Skeletal muscle tissue (tissue), 4 donors: ENCODE measurements around the gene DNAJC11. TPM values are rescaled to one million over a fixed set of nuclear protein-coding genes. Genes with fewer than 3 reads are reported as not detected.

Experiments
- H3K27ac ChIP-seq: one replicate; pipeline ENCODE4 v1.7.0; 2013; ENCODE audit warnings: mild to moderate bottlenecking, low read depth, low read length, inconsistent platforms
- H3K27me3 ChIP-seq, 3 donors: one replicate each; pipeline ENCODE4 v1.7.0; 2013; ENCODE audit warnings: low read length in 3 of 3; ENCODE audit not compliant: control insufficient read depth in 3 of 3, insufficient read depth in 3 of 3
- H3K36me3 ChIP-seq, 3 donors: one replicate each; pipeline ENCODE4 v1.7.0; 2013; ENCODE audit warnings: low read length in 3 of 3; ENCODE audit not compliant: control insufficient read depth in 3 of 3, insufficient read depth in 3 of 3
- H3K4me1 ChIP-seq, 3 donors: one replicate each; pipeline ENCODE4 v1.7.0; 2013; ENCODE audit warnings: low read length in 3 of 3, mild to moderate bottlenecking in 3 of 3; ENCODE audit not compliant: control insufficient read depth in 3 of 3, insufficient read depth in 3 of 3
- H3K4me3 ChIP-seq, 3 donors: one replicate each; pipeline ENCODE4 v1.7.0; 2013; ENCODE audit warnings: low read length in 3 of 3
- H3K9ac ChIP-seq, 3 donors: one replicate each; pipeline ENCODE4 v1.7.0; 2013; ENCODE audit warnings: low read length in 3 of 3, mild to moderate bottlenecking in 3 of 3, moderate library complexity in 2 of 3, low read depth in 1 of 3
- H3K9me3 ChIP-seq, 3 donors: one replicate each; pipeline ENCODE4 v1.7.0; 2013; ENCODE audit warnings: low read length in 3 of 3; ENCODE audit not compliant: control insufficient read depth in 3 of 3
- total RNA-seq: library from RNA; depleted of rRNA; stranded (reverse); fragments of >200 nt; gene quantifications from one replicate; pipeline ENCODE4 v1.2.3, GENCODE V29; 2014
- donor health status: Osteomylitis.

The DNAJC11 gene
- total RNA-seq, 1 donor from 2014 or later = 26.6 TPM

- Histone ChIP-seq H3K4me1 (no peaks in the 10 kb centered on the region), H3K27ac (no peak overlapping the region), H3K9ac (no peak overlapping the region), H3K36me3 (no peaks in the 10 kb centered on the region), H3K4me3 (no peak overlapping the region), H3K27me3 (peaks cover 0 to 3% (median 0%) of the 10 kb centered on the region in 3 donors), H3K9me3 (no peaks in the 10 kb centered on the region)
Observed at GRCh38 chr1:6731905-6732304, 30.3 kb upstream of the DNAJC11 start.

- H3K4me1 ChIP-seq = no peaks in the 10 kb centered on the region
- H3K36me3 ChIP-seq = no peaks in the 10 kb centered on the region
- no peaks in the 10 kb centered on the region for H3K9me3 ChIP-seq
- no peak overlapping the region for H3K4me3 ChIP-seq
- H3K9ac ChIP-seq = no peak overlapping the region
- H3K27ac ChIP-seq = no peak overlapping the region
- H3K27me3 ChIP-seq = peaks cover 0 to 3% (median 0%) of the 10 kb centered on the region in 3 donors
Observed at GRCh38 chr1:6730880-6731279, 29.3 kb upstream of the DNAJC11 start.

- Histone ChIP-seq H3K36me3 (no peaks in the 10 kb centered on the region), H3K9me3 (no peaks in the 10 kb centered on the region), H3K4me3 (no peak overlapping the region), H3K4me1 (no peaks in the 10 kb centered on the region), H3K27ac (no peak overlapping the region), H3K9ac (no peak overlapping the region), H3K27me3 (no peaks in the 10 kb centered on the region)
Observed at GRCh38 chr1:6730473-6730872, 28.9 kb upstream of the DNAJC11 start.

- Histone ChIP-seq H3K9me3 (no peaks in the 10 kb centered on the region), H3K27ac (no peak overlapping the region), H3K27me3 (no peaks in the 10 kb centered on the region), H3K4me3 (no peak overlapping the region), H3K9ac (no peak overlapping the region), H3K4me1 (no peaks in the 10 kb centered on the region), H3K36me3 (no peaks in the 10 kb centered on the region)
Observed at GRCh38 chr1:6727535-6727934, 25.9 kb upstream of the DNAJC11 start.

- H3K9ac ChIP-seq = no peak overlapping the region
- no peaks in the 10 kb centered on the region for H3K36me3 ChIP-seq
- no peak overlapping the region for H3K27ac ChIP-seq
- no peaks in the 10 kb centered on the region for H3K4me1 ChIP-seq
- no peak overlapping the region for H3K4me3 ChIP-seq
- no peaks in the 10 kb centered on the region for H3K27me3 ChIP-seq
- no peaks in the 10 kb centered on the region for H3K9me3 ChIP-seq
Observed at GRCh38 chr1:6726253-6726652, 24.6 kb upstream of the DNAJC11 start.

GRCh38 chr1:6724517-6725141, 23.0 kb upstream of the DNAJC11 start:
- Histone ChIP-seq H3K27ac (no peak overlapping the region), H3K9ac (no peak overlapping the region), H3K36me3 (no peaks in the 10 kb centered on the region), H3K27me3 (no peaks in the 10 kb centered on the region), H3K4me1 (no peaks in the 10 kb centered on the region), H3K4me3 (no peak overlapping the region), H3K9me3 (no peaks in the 10 kb centered on the region)

- no peak overlapping the region for H3K27ac ChIP-seq
- no peak overlapping the region for H3K9ac ChIP-seq
- H3K36me3 ChIP-seq = no peaks in the 10 kb centered on the region
- no peak overlapping the region for H3K4me3 ChIP-seq
- H3K4me1 ChIP-seq = no peaks in the 10 kb centered on the region
- no peaks in the 10 kb centered on the region for H3K9me3 ChIP-seq
- no peaks in the 10 kb centered on the region for H3K27me3 ChIP-seq
Observed at GRCh38 chr1:6723621-6724428, 22.2 kb upstream of the DNAJC11 start.

GRCh38 chr1:6711174-6711573, 9.6 kb upstream of the DNAJC11 start:
- Histone ChIP-seq H3K9ac (no peak overlapping the region), H3K27ac (no peak overlapping the region), H3K27me3 (peaks cover 0 to 3% (median 3%) of the 10 kb centered on the region in 3 donors), H3K9me3 (peaks cover 0 to 3% (median 0%) of the 10 kb centered on the region in 3 donors), H3K4me1 (no peaks in the 10 kb centered on the region), H3K4me3 (no peak overlapping the region), H3K36me3 (no peaks in the 10 kb centered on the region)

- H3K4me3 ChIP-seq = no peak overlapping the region
- peaks cover 11 to 14% (median 14%) of the 10 kb centered on the region in 3 donors for H3K4me1 ChIP-seq
- H3K27me3 ChIP-seq = peaks cover 0 to 3% (median 3%) of the 10 kb centered on the region in 3 donors
- H3K36me3 ChIP-seq = peaks cover 0 to 2% (median 0%) of the 10 kb centered on the region in 3 donors
- H3K27ac ChIP-seq = no peak overlapping the region
- no peak overlapping the region for H3K9ac ChIP-seq
- no peaks in the 10 kb centered on the region for H3K9me3 ChIP-seq
Observed at GRCh38 chr1:6704746-6705145, 3.1 kb upstream of the DNAJC11 start.

GRCh38 chr1:6703016-6703415, 1.4 kb upstream of the DNAJC11 start:
- H3K4me3 ChIP-seq = no peak overlapping the region
- peaks cover 0 to 2% (median 0%) of the 10 kb centered on the region in 3 donors for H3K36me3 ChIP-seq
- peaks cover 15 to 23% (median 18%) of the 10 kb centered on the region in 3 donors for H3K4me1 ChIP-seq
- H3K27ac ChIP-seq = no peak overlapping the region
- H3K9ac ChIP-seq = no peak overlapping the region
- no peaks in the 10 kb centered on the region for H3K9me3 ChIP-seq
- H3K27me3 ChIP-seq = peaks cover 0 to 3% (median 2%) of the 10 kb centered on the region in 3 donors
